Upper lobe of left lung (tissue), 6 donors: ENCODE results near the gene NUDCD3. TPM values are rescaled to one million over a fixed set of nuclear protein-coding genes. Genes with fewer than 3 reads are reported as not detected.

Experiments
- ATAC-seq, 2 donors: fragments of 200-7000 bp; cut with Tn5 transposase; one replicate each; pipeline ENCODE4 v1.9.1; 2022; ENCODE audit warnings: mild to moderate bottlenecking in 2 of 2, moderate library complexity in 2 of 2; ENCODE audit not compliant: low FRiP score in 2 of 2
- DNase-seq, 2 donors: peaks; one replicate each; pipeline ENCODE4 v3.0.0-alpha.2; 2019 to 2020
- H3K27ac ChIP-seq, 4 donors: fragments of 200-600 bp; sonication (generic); one replicate each; pipeline ENCODE4 v1.5.1; 2016 to 2019
- H3K27me3 ChIP-seq, 4 donors: fragments of 200-600 bp; sonication (generic); one replicate each; pipeline ENCODE4 v1.5.1; 2017 to 2019
- H3K36me3 ChIP-seq, 4 donors: fragments of 200-600 bp; sonication (generic); one replicate each; pipeline ENCODE4 v1.5.1; 2016 to 2019
- H3K4me1 ChIP-seq, 4 donors: fragments of 200-600 bp; sonication (generic); one replicate each; pipeline ENCODE4 v1.5.1; 2018 to 2019
- H3K4me3 ChIP-seq, 4 donors: fragments of 200-600 bp; sonication (generic); one replicate each; pipeline ENCODE4 v1.5.1; 2017 to 2019; ENCODE audit warnings: mild to moderate bottlenecking in 2 of 4, moderate library complexity in 1 of 4
- H3K9me3 ChIP-seq, 4 donors: fragments of 200-600 bp; sonication (generic); one replicate each; pipeline ENCODE4 v1.5.1; 2018 to 2019
- EP300 ChIP-seq, 4 donors: sonication (generic); formaldehyde crosslinking; IDR thresholded peaks; one replicate each; pipeline ENCODE4 v1.5.1; 2017; ENCODE audit warnings: antibody characterized with exemption in 4 of 4, control low read depth in 2 of 4
- POLR2A ChIP-seq, 4 donors: fragments of 450-650 bp; IDR thresholded peaks; one replicate each; pipeline ENCODE4 v1.5.1; 2016 to 2017; ENCODE audit warnings: antibody characterized with exemption in 4 of 4, mild to moderate bottlenecking in 2 of 4
- POLR2AphosphoS5 ChIP-seq, 2 donors: sonication (generic); formaldehyde crosslinking; IDR thresholded peaks; one replicate each; pipeline ENCODE4 v1.5.1; 2017; ENCODE audit warnings: antibody characterized with exemption in 2 of 2
- WGBS, 2 donors: methylation state at CpG; one replicate each; pipeline ENCODE4 v1.1.5; 2017 to 2018; 5-methylcytosine and 5-hydroxymethylcytosine counted together
- total RNA-seq, 6 donors: library from RNA; depleted of rRNA in 4 of 6; stranded (reverse); fragments of >200 nt in 4 of 6; gene quantifications; one replicate each; pipeline versions ENCODE4 v1.1.0 to v1.2.1, GENCODE V29; 2016 to 2021
- TF ChIP-seq, protein P1 (sequence below), 6 experiments: fragments of 450-650 bp in 4 of 6; fragments of 200-600 bp in 2 of 6; sonication (generic) in 2 of 6; IDR thresholded peaks; one replicate each; pipeline ENCODE4 v1.5.1; 2016 to 2019; ENCODE audit warnings: antibody characterized with exemption in 6 of 6
- donor health status: DM: no; HTN: no; CAD: no; lungs with moderate emphysema.
- donor health status: DM: no; HTN: yes; CAD: no; lungs with severe emphysema.

The NUDCD3 gene
- total RNA-seq, 6 donors from 2014 or later = 48.5 to 104 (median 56.3) TPM

DNA sequence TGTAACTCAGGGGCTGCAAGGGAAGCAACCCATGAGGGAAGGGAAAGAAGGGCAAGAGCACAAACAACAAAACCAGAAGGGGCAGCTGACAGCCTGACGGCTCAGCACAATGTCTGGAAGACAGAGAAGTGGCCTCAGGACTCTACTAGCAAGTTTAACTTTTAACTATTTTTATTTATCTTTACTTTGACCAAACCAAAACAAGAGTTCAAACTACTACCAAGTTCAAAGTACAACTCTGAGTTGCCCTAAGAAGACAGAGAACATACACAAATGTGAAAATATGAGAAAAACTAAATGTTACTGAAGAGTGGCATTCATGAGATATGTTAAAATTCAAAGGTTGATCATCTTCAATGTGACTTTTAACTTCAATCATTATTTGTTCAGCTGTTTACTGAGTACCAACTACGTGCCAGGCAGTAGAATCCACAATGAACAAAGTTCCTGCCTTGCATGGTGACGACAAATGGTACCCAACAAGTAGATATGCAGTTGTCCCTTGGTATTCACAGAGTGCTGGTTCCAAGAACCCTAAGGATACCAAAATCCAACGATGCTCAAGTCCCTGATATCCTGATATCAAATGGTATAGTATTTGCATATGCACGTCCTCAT, 19.7 kb downstream of the NUDCD3 start:
- Histone ChIP-seq H3K36me3 (peaks cover 5 to 71% (median 22%) of the 10 kb centered on the region in 4 donors), H3K9me3 (no peaks in the 10 kb centered on the region), H3K4me1 (peaks cover 5 to 20% (median 9%) of the 10 kb centered on the region in 4 donors), H3K4me3 (no peak overlapping the region), H3K27ac (no peak overlapping the region), H3K27me3 (no peaks in the 10 kb centered on the region)
- no peak for DNase-seq
- WGBS, 2 donors = 90 to 95% methylated on average over 5 of the region's 5 CpGs
- no peak for TF ChIP-seq EP300 (IDR thresholded peaks at IDR 0.05)
- TF ChIP-seq, protein P1, sequence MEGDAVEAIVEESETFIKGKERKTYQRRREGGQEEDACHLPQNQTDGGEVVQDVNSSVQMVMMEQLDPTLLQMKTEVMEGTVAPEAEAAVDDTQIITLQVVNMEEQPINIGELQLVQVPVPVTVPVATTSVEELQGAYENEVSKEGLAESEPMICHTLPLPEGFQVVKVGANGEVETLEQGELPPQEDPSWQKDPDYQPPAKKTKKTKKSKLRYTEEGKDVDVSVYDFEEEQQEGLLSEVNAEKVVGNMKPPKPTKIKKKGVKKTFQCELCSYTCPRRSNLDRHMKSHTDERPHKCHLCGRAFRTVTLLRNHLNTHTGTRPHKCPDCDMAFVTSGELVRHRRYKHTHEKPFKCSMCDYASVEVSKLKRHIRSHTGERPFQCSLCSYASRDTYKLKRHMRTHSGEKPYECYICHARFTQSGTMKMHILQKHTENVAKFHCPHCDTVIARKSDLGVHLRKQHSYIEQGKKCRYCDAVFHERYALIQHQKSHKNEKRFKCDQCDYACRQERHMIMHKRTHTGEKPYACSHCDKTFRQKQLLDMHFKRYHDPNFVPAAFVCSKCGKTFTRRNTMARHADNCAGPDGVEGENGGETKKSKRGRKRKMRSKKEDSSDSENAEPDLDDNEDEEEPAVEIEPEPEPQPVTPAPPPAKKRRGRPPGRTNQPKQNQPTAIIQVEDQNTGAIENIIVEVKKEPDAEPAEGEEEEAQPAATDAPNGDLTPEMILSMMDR (IDR thresholded peaks at IDR 0.05) = no peak
- no peak for TF ChIP-seq POLR2A (IDR thresholded peaks at IDR 0.05)
- ATAC-seq = no peak

DNA sequence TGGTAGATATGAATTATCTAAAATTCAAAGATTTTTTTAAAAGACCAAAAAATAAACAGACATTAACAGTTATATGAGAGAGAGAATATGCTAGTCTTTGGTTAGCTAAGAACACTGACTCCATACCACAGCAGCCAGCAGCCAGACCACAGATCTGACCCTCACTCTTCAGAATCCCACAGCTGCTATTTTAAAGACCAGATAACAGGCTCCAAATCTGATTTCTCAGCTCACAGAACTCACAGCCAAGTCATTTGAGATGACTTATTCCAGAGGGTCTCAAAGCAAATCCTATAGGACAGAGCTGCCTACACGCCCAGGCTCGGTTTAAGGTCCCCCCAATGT, 20.4 kb downstream of the NUDCD3 start:
- peaks cover 3 to 71% (median 22%) of the 10 kb centered on the region in 4 donors for H3K36me3 ChIP-seq
- DNase-seq (no peak), ATAC-seq (no peak)
- H3K9me3 ChIP-seq = no peaks in the 10 kb centered on the region
- peaks cover 5 to 20% (median 11%) of the 10 kb centered on the region in 4 donors for H3K4me1 ChIP-seq
- TF ChIP-seq POLR2AphosphoS5 (IDR thresholded peaks at IDR 0.05) (no peak), POLR2A (IDR thresholded peaks at IDR 0.05) (no peak), EP300 (IDR thresholded peaks at IDR 0.05) (no peak)
- TF ChIP-seq, protein P1 (IDR thresholded peaks at IDR 0.05) = no peak
- H3K27ac ChIP-seq = no peak overlapping the region
- no peak overlapping the region for H3K4me3 ChIP-seq
- WGBS, 2 donors = 89% methylated on average over 2 of the region's 2 CpGs
- H3K27me3 ChIP-seq = no peaks in the 10 kb centered on the region

DNA sequence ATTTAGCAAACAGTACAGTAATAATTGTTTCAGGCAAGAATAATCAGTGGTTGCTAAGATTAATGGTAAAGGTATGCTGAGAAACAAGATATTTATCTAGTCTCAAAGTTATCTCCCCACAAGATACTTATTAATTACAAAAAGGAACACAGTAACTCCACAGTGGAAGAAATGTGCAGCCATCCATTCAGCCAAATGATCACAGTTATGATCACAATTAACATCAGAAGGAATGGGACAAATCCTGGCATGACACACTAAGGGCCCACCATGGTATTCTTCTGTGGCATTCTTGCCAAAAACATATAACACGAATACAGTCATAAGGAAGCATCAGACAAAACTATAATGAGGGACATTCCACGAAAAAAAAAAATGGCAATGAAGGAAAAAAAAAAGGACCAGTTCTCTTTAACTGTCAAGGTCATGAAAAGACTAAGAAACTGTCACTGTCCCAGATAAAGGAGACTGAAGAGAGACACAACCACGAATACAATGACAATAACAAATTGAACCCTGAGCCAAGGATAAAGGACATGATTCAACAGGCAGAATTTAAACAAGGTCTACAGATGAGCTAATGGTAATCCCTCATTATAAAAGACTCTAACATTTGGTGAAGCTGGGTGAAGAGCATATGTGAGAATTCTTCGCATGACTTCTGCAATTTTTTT, 20.9 kb downstream of the NUDCD3 start:
- H3K9me3 ChIP-seq = no peaks in the 10 kb centered on the region
- 57 to 64% methylated on average over 4 of the region's 4 CpGs for WGBS, 2 donors
- H3K36me3 ChIP-seq = peaks cover 3 to 71% (median 23%) of the 10 kb centered on the region in 4 donors
- no peak overlapping the region for H3K27ac ChIP-seq
- TF ChIP-seq, protein P1 (IDR thresholded peaks at IDR 0.05) = no peak
- TF ChIP-seq EP300 (IDR thresholded peaks at IDR 0.05) (no peak), POLR2AphosphoS5 (IDR thresholded peaks at IDR 0.05) (no peak), POLR2A (IDR thresholded peaks at IDR 0.05) (no peak)
- ATAC-seq = no peak
- H3K27me3 ChIP-seq = no peaks in the 10 kb centered on the region
- peaks cover 5 to 20% (median 11%) of the 10 kb centered on the region in 4 donors for H3K4me1 ChIP-seq
- no peak for DNase-seq
- no peak overlapping the region for H3K4me3 ChIP-seq

DNA sequence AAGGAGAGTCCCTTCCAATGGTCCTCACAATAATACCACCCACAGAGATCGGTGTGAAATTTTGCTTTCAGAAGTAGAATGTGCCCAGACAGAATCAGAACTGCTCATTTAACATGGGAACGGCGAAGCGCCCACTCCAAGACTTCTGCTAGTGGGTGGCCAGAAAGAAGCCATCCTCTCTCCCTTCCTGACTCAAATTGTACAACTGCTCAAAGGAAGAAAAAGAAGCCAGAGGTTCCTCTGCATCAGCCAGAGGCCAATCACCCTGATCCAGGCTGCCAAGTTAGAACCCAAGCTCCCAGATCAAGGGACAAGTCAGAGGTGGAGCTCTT, 23.3 kb downstream of the NUDCD3 start:
- TF ChIP-seq POLR2AphosphoS5 (IDR thresholded peaks at IDR 0.05) = no peak
- TF ChIP-seq EP300 (IDR thresholded peaks at IDR 0.05) = no peak
- TF ChIP-seq POLR2A (IDR thresholded peaks at IDR 0.05) = no peak
- TF ChIP-seq, protein P1 (IDR thresholded peaks at IDR 0.05) = no peak
- H3K36me3 ChIP-seq = peaks cover 3 to 50% (median 24%) of the 10 kb centered on the region in 4 donors
- no peaks in the 10 kb centered on the region for H3K9me3 ChIP-seq
- DNase-seq (no peak), ATAC-seq (no peak)
- no peak overlapping the region for H3K27ac ChIP-seq
- H3K4me3 ChIP-seq = no peak overlapping the region
- 97 to 98% methylated on average over 4 of the region's 4 CpGs for WGBS, 2 donors
- peaks cover 5 to 20% (median 11%) of the 10 kb centered on the region in 4 donors for H3K4me1 ChIP-seq
- no peaks in the 10 kb centered on the region for H3K27me3 ChIP-seq
